ENCODE results near the gene KIF22. TPM values are rescaled to one million over a fixed set of nuclear protein-coding genes. Genes with fewer than 3 reads are reported as not detected.

KIF22 gene
- 5.5 and 8.0 TPM in 2 replicates for total RNA-seq

DNA sequence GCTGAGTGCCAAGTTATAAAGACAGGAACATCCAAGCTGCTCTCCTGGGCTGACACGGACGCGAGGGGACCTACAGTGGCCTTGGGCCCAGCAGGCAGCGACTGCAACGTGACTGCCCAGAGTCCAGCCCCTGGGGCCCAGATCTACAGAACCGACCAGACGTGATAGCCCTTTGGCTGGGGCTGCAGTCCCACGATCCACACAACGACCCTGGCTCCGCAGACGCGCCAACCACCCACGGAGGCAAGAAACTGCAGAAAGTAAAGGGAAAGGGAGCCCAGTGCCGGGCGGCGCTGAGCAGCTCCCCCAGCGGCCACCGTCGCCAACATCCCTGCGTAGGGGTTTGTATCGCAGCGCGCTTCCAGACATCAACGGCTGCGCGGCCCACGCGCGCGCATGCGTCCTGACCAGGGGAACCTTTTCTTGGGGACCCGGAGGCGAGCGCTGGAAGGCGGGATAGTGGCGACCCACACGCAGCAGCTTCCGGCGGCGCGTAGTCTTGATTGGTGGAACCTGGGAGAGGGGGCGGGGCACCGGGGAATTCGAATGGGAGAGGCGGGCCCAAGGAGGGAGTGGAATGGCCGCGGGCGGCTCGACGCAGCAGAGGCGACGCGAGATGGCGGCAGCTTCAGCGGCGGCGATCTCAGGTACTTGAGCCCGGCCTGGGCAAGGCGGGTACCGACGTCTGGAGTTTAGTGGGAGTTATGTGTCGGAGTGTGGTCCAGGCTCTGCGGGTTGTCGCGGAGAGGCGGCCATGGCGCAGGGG, at the start of gene KIF22:
KIF22 (plus strand) TSS at position 569 of the 766 bp plus-strand sequence; CDS start at position 578, 9 bp downstream.

GRCh38 chr16:29745853-29746345, 44.7 kb upstream of the KIF22 start, which contains the start of gene C16orf54:
Gene C16orf54, minus strand, starts transcription at chr16:29745990. Its CDS starts 1,039 bp downstream, at chr16:29744951.

DNA sequence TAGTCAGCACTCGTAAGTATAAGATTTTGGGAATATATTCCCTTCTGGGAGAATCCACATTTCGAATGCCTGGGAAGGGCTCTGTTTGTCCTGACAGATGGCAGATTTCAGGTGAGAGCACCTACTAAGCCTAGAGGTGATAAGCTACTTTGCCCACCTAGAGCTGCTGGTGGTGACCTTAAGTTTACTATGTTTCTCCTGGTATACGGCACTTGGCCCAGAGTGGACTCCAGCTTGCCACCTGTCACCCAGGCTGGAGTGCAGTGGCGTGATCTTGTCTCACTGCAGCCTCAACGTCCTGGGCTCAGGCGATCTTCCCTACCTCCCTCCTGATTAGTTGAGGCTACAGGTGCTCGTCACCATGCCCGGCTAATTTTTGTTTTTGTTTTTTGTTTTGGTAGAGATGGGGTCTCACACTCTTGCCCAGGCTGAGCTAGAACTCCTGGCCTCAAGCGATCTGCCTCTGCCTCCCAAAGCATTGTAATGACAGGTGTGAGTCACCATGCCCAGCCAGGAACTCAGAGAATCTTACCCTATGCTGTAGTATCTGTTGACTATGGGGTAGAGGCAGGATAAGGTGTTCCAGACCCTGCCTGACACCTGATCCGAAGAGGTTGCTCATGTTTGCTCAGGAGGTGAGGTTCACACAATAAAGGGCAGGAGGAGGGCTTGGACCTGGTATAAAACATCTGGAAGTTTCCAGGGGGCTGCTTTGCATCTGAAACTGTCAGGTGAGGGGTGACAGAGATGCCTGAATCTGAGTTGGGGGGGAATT, 12.8 kb upstream of the KIF22 start, which contains the start of gene ZG16:
ZG16 (plus strand) TSS at position 681 of the 775 bp plus-strand sequence. CDS start 1,011 bp downstream, outside the sequence.

GRCh38 chr16:29806099-29806579, 15.6 kb downstream of the KIF22 start, which contains the start of gene MAZ:
Gene MAZ, plus strand, starts transcription at chr16:29806529. Its CDS starts 173 bp downstream, at chr16:29806702.

DNA sequence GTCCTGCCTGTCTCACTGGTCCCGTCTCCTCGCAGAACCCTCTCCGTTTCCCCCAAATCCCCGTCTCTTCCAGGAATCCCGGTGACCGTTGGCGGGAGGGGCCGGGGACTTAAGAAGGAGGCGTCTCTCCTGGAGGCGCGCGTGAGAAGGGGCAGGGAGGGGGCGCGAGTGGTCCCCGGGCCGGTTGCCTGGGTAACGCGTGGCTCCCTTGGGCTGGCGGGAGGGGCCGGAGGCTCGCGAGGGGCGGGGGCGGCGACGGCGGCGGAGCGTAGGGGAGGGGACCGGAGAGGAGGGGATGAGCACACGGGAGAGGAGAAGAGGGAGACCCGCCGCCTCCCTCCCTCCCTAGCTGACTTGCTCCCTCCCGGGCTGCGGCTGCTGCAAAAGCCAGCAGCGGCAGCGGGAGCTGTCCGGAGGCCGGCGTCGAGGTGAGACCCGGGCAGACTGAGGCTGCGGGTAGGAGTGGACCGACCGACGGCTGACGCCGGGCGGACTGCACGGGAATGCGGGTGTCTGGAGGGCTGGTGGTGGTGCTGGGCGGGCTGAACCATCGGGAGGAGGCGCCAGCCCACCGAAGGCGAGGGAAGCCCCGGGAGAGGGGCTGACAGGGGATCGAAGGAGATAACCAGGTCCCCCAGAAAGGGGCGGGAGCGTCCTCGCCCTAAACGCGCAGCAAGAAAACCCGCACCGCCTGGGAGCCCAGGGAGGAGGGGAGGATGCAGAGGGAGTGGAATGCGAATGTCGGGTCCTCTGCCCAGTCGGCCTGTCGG, 21.5 kb downstream of the KIF22 start, which contains the start of gene PRRT2:
PRRT2 (plus strand) TSS at position 298 of the 770 bp plus-strand sequence. CDS start 862 bp downstream, outside the sequence.

GRCh38 chr16:29815793-29816693, 25.5 kb downstream of the KIF22 start, which contains the start of gene PAGR1:
Gene PAGR1, plus strand, starts transcription at chr16:29816152. Its CDS starts 374 bp downstream, at chr16:29816526.

DNA sequence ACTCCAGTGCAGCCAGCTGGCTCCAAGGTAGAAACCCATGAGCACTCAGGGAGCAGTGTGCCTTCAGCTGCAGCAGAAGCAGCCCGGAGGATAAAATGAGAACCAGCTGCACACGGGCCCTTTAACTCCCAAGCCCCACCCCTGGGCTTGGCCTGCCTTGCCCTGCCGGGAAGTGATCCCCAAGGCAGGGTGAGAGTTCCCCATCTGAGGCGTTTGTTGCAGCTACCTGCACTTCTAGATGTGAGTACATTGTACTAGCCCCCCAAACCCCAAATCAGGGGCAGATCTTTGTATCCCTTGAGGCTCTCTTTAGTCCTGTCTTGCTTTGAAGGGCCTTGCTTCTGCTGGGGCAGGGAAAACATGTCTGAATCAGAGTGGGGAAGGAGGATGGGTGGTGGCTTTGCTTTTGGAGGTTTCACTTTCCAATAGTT, 29.7 kb downstream of the KIF22 start, which contains the start of gene MVP:
MVP (plus strand) TSS at position 192 of the 431 bp plus-strand sequence. CDS start 10,088 bp downstream, outside the sequence.

Other genes starting within 250 kb of the KIF22 start
- under 0.01 and 0.09 TPM in 2 replicates for gene SPN, start 127.5 kb upstream of the KIF22 start, total RNA-seq
- gene QPRT, start 111.6 kb upstream of the KIF22 start, total RNA-seq: 26.5 and 40.0 TPM in 2 replicates
- not detected in 2 replicates for gene C16orf54, start 44.8 kb upstream of the KIF22 start, total RNA-seq
- gene ZG16, start 12.5 kb upstream of the KIF22 start, total RNA-seq: not detected in 2 replicates
- gene MAZ, start 15.8 kb downstream of the KIF22 start, total RNA-seq: 106 and 159 TPM in 2 replicates
- gene PRRT2, start 21.4 kb downstream of the KIF22 start, total RNA-seq: 0.92 and 1.3 TPM in 2 replicates
- gene PAGR1, start 25.4 kb downstream of the KIF22 start, total RNA-seq: 11.2 and 14.2 TPM in 2 replicates
- gene MVP, start 29.7 kb downstream of the KIF22 start, total RNA-seq: 338 and 371 TPM in 2 replicates
- 94.6 and 136 TPM in 2 replicates for gene CDIPT, start 72.5 kb downstream of the KIF22 start, total RNA-seq
- 2.1 and 7.0 TPM in 2 replicates for gene SEZ6L2, start 108.8 kb downstream of the KIF22 start, total RNA-seq
- gene ASPHD1, start 109.7 kb downstream of the KIF22 start, total RNA-seq: 7.3 and 10.4 TPM in 2 replicates
- 3.5 and 4.8 TPM in 2 replicates for gene KCTD13, start 135.5 kb downstream of the KIF22 start, total RNA-seq
- gene TMEM219, start 171.3 kb downstream of the KIF22 start, total RNA-seq: 81.2 and 82.3 TPM in 2 replicates
- gene TAOK2, start 183.1 kb downstream of the KIF22 start, total RNA-seq: 39.1 and 47.1 TPM in 2 replicates
- gene HIRIP3, start 204.9 kb downstream of the KIF22 start, total RNA-seq: 5.0 and 5.6 TPM in 2 replicates
- gene INO80E, start 205.5 kb downstream of the KIF22 start, total RNA-seq: 11.9 and 15.2 TPM in 2 replicates
- gene DOC2A, start 220.3 kb downstream of the KIF22 start, total RNA-seq: 0.28 TPM in 1 of 2 replicates, not detected in the other
- gene C16orf92, start 232.4 kb downstream of the KIF22 start, total RNA-seq: not detected in 2 replicates
- 0.09 TPM in 1 of 2 replicates, not detected in the other for gene TLCD3B, start 240.5 kb downstream of the KIF22 start, total RNA-seq

Measured in smooth muscle cell of bladder (primary cell).